ENCODE results near the gene ZGPAT.

DNA sequence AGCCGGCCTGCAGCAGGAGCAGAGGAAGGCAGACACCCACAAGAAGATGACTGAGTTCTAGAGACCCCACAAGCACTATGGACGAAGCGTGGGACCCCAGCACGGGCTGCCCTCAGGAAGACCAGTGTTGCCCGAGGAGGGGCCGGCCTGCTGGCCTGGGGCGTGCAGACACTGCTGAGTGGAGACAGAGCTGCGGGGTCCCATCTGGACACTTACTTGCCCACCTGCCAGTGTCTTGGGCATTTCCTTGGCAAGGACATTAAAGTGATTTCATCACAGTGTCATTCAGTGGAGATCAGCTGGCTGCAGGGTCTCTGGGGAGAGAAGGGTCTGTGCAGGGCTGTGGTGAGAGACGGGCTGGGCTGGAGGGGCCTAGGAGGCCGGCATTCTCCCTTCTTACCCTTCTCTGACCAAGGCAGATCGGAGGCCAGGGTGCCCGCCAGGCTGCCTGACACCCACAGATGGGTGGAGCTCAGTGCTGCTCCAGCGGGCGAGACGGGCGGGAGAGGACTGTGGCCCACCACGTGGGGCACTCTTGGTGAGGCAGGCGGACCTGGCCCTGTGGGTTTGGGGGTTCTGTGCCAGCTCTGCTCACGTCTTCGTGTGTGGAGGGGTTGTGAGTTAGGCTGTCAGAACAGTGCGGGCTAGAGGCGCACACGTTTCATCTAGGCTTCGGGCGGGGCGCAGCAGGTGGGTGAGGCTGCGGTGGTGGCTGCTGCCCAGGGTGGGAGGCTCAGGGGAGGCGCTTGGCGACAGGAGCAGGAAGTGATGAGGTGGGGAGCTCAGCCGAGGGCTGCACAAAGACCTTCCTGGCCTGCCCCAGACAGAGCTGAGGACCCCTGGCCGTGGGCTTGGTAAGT, 28.2 kb downstream of the ZGPAT start, which contains the start of gene LIME1:
- TF ChIP-seq, protein P1, sequence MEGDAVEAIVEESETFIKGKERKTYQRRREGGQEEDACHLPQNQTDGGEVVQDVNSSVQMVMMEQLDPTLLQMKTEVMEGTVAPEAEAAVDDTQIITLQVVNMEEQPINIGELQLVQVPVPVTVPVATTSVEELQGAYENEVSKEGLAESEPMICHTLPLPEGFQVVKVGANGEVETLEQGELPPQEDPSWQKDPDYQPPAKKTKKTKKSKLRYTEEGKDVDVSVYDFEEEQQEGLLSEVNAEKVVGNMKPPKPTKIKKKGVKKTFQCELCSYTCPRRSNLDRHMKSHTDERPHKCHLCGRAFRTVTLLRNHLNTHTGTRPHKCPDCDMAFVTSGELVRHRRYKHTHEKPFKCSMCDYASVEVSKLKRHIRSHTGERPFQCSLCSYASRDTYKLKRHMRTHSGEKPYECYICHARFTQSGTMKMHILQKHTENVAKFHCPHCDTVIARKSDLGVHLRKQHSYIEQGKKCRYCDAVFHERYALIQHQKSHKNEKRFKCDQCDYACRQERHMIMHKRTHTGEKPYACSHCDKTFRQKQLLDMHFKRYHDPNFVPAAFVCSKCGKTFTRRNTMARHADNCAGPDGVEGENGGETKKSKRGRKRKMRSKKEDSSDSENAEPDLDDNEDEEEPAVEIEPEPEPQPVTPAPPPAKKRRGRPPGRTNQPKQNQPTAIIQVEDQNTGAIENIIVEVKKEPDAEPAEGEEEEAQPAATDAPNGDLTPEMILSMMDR (IDR thresholded peaks at IDR 0.05), result no peak
- no peak for TF ChIP-seq POLR2AphosphoS5 (IDR thresholded peaks at IDR 0.05)
